DND-41 (cell line): ENCODE measurements around the gene SIX3.

Experiments
- EZH2 ChIP-seq: IDR thresholded peaks from 3 replicates; pipeline ENCODE4 v1.6.1; 2012; ENCODE audit warnings: borderline replicate concordance, low read depth, mild to moderate bottlenecking, moderate library complexity, low read length, inconsistent platforms; ENCODE audit not compliant: severe bottlenecking
- TF ChIP-seq, protein P1 (sequence below): IDR thresholded peaks from 2 replicates; pipeline ENCODE4 v1.5.1; 2012; ENCODE audit warnings: borderline replicate concordance, low read length, moderate library complexity, mild to moderate bottlenecking; ENCODE audit not compliant: poor library complexity, severe bottlenecking; ENCODE audit errors: extremely low read depth

GRCh38 chr2:44916291-44916690, 25.2 kb upstream of the SIX3 start:
- TF ChIP-seq, protein P1, sequence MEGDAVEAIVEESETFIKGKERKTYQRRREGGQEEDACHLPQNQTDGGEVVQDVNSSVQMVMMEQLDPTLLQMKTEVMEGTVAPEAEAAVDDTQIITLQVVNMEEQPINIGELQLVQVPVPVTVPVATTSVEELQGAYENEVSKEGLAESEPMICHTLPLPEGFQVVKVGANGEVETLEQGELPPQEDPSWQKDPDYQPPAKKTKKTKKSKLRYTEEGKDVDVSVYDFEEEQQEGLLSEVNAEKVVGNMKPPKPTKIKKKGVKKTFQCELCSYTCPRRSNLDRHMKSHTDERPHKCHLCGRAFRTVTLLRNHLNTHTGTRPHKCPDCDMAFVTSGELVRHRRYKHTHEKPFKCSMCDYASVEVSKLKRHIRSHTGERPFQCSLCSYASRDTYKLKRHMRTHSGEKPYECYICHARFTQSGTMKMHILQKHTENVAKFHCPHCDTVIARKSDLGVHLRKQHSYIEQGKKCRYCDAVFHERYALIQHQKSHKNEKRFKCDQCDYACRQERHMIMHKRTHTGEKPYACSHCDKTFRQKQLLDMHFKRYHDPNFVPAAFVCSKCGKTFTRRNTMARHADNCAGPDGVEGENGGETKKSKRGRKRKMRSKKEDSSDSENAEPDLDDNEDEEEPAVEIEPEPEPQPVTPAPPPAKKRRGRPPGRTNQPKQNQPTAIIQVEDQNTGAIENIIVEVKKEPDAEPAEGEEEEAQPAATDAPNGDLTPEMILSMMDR, result no peak
- no peak for TF ChIP-seq EZH2
